Activated CD4-positive, alpha-beta T cell treated with anti-CD3 and anti-CD28 coated beads, Interleukin-2, amount 50 U/mL, for 4 hours (primary cell): ENCODE data around the gene TNFAIP8L3.
"Not testable (repeated sequence)": the region's sequence is repeated elsewhere in the genome, so short reads cannot be mapped to it uniquely, and the experiment has no call there.

ENCODE experiments used
- DNase-seq, 2 experiments: peaks; one replicate each; pipeline ENCODE4 v3.0.0-alpha.2; 2020

The TNFAIP8L3 gene

GRCh38 chr15:51051776-51052175 lies 42.9 kb downstream of the TNFAIP8L3 start:
- DNase-seq, result no peak

GRCh38 chr15:51049081-51049480 lies 45.6 kb downstream of the TNFAIP8L3 start:
- no peak for DNase-seq

GRCh38 chr15:51048308-51048707 lies 46.4 kb downstream of the TNFAIP8L3 start:
- no peak for DNase-seq

GRCh38 chr15:51046799-51047449 lies 47.8 kb downstream of the TNFAIP8L3 start:
- no peak for DNase-seq

GRCh38 chr15:51046016-51046415 lies 48.7 kb downstream of the TNFAIP8L3 start:
- DNase-seq, result no peak

GRCh38 chr15:51044037-51044727 lies 50.5 kb downstream of the TNFAIP8L3 start:
- DNase-seq, result no peak

DNA sequence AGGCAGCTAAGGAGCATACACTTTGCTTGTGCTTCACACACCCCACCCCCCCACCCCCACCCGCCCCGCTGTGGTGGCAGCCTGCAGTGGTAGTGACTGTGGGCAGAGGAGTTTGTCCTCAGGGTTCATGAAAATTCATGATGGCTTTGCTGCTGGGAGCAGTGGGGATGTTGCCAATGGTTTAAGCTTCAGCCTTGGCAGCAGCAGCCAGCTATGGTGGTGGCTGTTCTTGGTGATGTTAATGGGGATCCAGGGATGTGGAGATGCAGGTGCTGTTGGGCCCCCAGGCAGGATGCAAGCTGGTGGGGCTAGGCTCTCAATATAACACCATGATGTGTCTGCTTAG lies 55.8 kb downstream of the TNFAIP8L3 start:
- DNase-seq, result no peak

DNA sequence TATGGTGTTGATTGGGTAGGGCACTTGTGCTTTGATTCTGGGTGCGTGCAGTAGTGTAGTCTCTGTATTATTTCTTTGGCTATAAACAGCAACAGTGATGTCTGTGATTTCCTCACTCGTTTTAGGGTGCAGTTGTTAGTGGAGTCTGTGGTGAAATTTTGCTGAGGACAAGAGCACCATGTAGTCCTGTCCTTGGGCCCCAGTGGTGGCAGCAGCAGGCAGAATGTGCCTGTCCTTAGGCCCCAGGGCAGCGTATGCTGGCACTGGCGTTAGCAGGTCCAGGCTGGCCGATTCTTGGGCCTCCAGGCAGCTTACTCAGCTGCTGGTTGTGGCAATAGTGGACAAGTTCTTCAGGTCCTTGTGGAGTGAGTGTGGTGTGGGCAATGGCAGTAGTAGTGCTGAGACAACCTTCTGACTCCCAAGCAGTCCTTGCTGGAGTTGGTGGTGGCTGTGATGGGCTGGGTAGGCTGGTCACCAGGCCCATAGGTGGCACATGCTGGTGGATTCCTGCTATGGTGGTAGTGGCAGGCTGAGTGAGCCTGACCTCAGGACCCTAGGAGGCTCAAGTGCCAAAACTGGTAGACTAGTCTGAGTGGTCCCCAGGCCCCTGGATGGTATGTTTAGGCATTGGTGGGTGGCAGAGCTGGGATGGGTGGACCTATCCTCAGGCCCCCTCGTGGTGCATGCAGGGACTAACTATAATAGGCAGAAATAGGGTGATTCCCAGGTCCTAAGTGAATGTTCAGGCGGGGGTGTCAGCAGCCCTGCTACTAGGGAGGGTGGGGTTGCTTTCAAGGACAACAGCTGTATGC lies 56.3 kb downstream of the TNFAIP8L3 start:
- DNase-seq, result no peak

DNA sequence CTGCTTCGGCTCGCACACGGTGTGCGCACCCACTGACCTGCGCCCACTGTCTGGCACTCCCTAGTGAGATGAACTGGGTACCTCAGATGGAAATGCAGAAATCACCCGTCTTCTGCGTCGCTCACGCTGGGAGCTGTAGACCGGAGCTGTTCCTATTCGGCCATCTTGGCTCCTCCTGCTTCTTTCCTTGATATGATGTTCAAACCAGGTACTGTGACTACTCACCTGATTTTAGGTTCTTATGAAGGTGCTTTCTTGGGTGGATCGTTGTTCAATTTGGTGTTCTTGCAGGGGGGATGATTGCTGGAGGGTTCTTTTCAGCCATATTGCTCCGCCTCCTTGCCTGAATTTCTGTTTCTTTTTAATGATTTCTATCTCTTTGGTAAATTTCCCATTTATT lies 57.2 kb downstream of the TNFAIP8L3 start:
- not testable (repeated sequence) for DNase-seq

DNA sequence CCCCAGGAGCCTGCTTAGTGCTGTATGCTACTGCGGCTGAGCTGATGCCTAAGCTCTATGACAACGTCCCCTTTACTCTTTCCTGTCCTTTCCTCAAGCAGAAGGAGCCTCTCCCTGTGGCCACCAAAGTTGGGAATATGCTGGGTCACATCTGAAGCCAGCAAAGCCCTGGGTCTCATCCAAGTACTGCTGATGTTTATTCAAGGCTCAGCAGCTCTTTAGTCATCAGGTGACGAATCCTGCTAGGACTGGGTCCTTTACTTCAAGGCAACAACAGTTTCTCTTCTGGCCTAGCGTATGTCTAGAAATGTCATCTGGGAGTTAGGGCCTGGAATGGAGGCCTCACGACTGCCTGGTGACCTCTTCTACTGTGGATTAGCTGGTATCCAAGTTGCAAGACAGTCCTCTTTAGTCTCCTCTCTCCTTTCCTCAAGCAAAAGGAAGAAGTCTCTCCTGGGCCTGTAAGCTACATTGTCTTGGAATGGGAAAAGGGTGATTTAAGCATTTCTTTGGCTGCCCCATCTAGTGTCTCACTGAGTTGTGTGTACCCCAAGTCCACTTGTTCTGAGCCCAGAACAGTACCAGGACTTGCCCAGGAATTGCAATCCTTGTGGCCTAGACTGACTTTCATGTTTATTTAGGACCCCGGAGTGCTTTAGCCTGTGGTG lies 63.9 kb downstream of the TNFAIP8L3 start:
- DNase-seq, result no peak

DNA sequence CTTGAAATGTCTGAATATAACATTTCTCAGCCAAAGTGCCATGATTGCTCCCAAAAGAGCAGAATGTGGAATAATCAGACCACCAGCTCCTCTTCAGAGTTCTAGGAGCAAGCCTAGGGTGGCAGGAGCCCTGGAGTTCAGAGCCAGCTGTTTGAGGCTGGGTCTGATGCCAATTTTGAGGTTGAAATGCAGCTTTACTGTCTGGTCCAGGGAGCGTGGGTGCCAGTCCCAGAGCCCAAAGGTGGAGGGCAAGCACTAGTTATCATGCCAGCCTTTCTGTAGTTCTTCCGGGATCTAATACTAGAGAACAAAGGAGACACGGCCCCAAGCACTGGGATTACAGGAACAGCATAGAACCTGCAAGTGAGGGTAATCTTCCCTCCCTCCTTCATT lies 69.3 kb downstream of the TNFAIP8L3 start:
- DNase-seq, result no peak

GRCh38 chr15:51024735-51025453 lies 69.8 kb downstream of the TNFAIP8L3 start:
- no peak for DNase-seq

DNA sequence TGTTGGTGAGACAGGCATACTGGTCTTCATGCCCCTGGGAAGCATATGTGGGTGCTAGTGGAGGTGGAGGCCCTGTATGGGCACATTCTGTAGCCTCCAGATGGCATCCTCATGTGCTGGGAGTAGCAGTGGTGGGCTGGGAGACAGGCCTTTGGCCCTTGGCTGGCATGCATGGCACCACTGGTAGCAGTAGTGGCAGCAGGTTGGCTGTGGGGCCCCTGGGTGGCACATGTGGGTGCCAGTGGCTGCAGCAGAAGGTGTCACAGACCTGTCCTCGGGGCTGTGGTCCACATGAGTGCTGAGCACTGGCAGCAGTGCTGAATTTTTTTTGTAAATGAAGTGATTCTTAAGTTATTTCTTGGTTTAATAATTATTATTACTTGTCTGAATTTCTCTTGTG lies 71.2 kb downstream of the TNFAIP8L3 start:
- DNase-seq, result no peak

DNA sequence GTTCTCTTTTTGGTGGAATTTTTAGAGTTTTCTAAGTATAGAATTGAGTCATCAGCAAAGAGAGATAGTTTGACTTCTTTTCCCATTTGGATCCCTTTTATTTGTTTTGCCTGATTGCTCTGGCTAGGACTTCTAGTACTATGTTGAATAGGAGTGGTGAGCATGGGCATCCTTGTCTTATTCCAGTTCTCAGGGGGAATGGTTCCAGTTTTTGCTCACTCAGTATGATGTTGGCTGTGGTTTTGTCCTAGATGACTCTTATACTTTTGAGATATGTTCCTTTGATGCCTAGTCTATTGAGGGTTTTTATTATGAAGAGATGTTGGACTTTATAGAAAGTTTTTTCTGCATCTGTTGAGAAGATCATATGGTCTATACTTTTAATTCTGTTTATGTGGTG lies 72.5 kb downstream of the TNFAIP8L3 start:
- no peak for DNase-seq

DNA sequence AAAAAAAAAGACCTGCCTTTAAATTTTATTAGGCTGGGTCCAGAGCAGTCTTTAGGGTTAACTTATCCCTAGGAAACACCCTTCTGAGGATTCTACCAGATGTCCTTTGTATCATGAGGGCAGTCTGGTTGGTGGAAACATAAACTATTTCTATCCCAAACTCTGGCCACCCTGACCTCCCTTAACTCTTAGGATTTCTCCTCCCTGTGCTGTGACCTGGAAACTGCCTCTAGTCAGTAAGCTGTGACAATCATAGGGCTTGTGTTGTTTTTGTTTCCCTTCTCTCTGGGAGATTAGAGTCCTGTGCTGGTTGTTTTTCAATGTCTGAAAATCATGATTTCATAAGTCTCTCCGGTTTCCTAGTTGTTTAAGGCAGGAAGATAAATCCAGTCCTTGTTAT lies 78.1 kb downstream of the TNFAIP8L3 start:
- DNase-seq, result no peak

GRCh38 chr15:51011212-51011611 lies 83.5 kb downstream of the TNFAIP8L3 start:
- DNase-seq, result no peak

- DNase-seq, result no peak
Observed at GRCh38 chr15:51007131-51007666, 87.5 kb downstream of the TNFAIP8L3 start.
